A549 (cell line): ENCODE measurements around the gene SENP7.

ENCODE experiments used
- CHD2 ChIP-seq: fragments of 150-350 bp; IDR thresholded peaks from 2 replicates; pipeline ENCODE4 v1.6.1; 2014; ENCODE audit warnings: low read length; ENCODE audit not compliant: partially characterized antibody
- KDM5A ChIP-seq: fragments of 200-600 bp; sonication (generic); IDR thresholded peaks from 2 replicates; pipeline ENCODE4 v1.6.1; 2016; ENCODE audit warnings: antibody characterized with exemption, mild to moderate bottlenecking
- NFE2L2 ChIP-seq: fragments of 150-350 bp; conservative IDR thresholded peaks from 2 replicates; pipeline ENCODE4 v1.6.1; 2014; ENCODE audit warnings: low read length
- POLR2A ChIP-seq: IDR thresholded peaks from 2 replicates; pipeline ENCODE4 v1.6.1; 2012; ENCODE audit warnings: mild to moderate bottlenecking, low read length
- TF ChIP-seq, protein P1 (sequence below): fragments of >200 bp; sonication (Bioruptor Twin); formaldehyde crosslinking; IDR thresholded peaks from 3 replicates; pipeline ENCODE4 v1.5.1; 2016
- TF ChIP-seq, protein P2 (sequence below): IDR thresholded peaks from 2 replicates; pipeline ENCODE4 v1.6.1; 2012

DNA sequence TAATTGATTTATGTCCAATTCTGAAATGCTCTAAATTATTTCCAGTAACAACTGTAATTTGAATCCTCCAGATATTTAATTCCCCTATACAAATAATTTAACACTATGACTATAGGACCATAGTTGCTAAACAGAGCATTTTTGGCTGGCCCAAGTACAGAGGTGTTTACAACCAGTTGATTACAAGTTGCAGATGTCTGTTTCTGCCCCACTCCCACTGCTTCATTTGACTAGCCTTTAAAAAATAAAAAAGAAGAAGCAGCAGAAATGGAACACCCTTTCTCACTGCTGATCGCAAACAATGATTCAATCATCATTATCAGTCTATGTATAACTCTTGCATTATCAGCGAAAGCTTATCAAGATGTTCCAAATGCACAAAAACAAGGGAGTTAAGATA is 54.6 kb downstream of the SENP7 start:
- no peak for TF ChIP-seq KDM5A
- TF ChIP-seq, protein P1, sequence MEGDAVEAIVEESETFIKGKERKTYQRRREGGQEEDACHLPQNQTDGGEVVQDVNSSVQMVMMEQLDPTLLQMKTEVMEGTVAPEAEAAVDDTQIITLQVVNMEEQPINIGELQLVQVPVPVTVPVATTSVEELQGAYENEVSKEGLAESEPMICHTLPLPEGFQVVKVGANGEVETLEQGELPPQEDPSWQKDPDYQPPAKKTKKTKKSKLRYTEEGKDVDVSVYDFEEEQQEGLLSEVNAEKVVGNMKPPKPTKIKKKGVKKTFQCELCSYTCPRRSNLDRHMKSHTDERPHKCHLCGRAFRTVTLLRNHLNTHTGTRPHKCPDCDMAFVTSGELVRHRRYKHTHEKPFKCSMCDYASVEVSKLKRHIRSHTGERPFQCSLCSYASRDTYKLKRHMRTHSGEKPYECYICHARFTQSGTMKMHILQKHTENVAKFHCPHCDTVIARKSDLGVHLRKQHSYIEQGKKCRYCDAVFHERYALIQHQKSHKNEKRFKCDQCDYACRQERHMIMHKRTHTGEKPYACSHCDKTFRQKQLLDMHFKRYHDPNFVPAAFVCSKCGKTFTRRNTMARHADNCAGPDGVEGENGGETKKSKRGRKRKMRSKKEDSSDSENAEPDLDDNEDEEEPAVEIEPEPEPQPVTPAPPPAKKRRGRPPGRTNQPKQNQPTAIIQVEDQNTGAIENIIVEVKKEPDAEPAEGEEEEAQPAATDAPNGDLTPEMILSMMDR = no peak
- no peak for TF ChIP-seq POLR2A
- TF ChIP-seq, protein P2, sequence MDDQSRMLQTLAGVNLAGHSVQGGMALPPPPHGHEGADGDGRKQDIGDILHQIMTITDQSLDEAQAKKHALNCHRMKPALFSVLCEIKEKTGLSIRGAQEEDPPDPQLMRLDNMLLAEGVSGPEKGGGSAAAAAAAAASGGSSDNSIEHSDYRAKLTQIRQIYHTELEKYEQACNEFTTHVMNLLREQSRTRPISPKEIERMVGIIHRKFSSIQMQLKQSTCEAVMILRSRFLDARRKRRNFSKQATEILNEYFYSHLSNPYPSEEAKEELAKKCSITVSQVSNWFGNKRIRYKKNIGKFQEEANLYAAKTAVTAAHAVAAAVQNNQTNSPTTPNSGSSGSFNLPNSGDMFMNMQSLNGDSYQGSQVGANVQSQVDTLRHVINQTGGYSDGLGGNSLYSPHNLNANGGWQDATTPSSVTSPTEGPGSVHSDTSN = no peak
- TF ChIP-seq NFE2L2 = no peak
- no peak for TF ChIP-seq CHD2
